Gastroesophageal sphincter (tissue), 3 donors: ENCODE measurements around the gene RBM33.

ENCODE experiments used
- POLR2A ChIP-seq, 2 donors: fragments of 450-650 bp; IDR thresholded peaks; one replicate each; pipeline ENCODE4 v1.6.1; 2017; ENCODE audit warnings: antibody characterized with exemption in 2 of 2, mild to moderate bottlenecking in 2 of 2, moderate library complexity in 1 of 2
- TF ChIP-seq, protein P1 (sequence below), 4 experiments: fragments of 200-600 bp in 2 of 4; fragments of 450-650 bp in 2 of 4; sonication (generic) in 1 of 4; IDR thresholded peaks; one replicate each; pipeline ENCODE4 v1.5.1; 2017 to 2019; ENCODE audit warnings: antibody characterized with exemption in 4 of 4, mild to moderate bottlenecking in 2 of 4, moderate library complexity in 2 of 4

DNA sequence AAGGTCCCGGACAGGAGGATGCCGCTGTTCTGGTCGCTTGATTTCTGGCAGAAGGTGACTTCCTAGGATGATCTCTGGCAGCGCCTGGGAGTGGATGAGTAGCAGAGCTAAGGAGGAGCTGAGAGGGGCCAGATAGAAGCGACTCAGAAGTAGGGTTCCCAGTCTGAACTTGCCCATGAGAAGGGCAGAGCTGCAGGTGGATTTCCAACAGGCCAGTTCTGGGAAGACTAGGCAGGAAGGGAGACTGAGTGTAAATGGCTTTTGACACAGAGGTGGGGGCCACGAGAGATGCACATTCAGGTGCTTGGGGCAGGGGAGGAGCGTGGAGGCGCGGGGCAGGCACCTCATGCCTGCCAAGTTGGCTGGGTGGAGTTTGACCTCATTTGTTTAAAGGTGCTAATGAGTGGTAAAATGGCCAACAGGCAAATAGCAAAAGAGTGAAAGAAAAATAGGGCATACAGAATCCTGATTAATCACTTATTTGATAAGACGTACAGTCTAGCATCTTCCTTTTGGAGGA lies 109.0 kb downstream of the RBM33 start:
- no peak for TF ChIP-seq POLR2A (IDR thresholded peaks at IDR 0.05)
- TF ChIP-seq, protein P1, sequence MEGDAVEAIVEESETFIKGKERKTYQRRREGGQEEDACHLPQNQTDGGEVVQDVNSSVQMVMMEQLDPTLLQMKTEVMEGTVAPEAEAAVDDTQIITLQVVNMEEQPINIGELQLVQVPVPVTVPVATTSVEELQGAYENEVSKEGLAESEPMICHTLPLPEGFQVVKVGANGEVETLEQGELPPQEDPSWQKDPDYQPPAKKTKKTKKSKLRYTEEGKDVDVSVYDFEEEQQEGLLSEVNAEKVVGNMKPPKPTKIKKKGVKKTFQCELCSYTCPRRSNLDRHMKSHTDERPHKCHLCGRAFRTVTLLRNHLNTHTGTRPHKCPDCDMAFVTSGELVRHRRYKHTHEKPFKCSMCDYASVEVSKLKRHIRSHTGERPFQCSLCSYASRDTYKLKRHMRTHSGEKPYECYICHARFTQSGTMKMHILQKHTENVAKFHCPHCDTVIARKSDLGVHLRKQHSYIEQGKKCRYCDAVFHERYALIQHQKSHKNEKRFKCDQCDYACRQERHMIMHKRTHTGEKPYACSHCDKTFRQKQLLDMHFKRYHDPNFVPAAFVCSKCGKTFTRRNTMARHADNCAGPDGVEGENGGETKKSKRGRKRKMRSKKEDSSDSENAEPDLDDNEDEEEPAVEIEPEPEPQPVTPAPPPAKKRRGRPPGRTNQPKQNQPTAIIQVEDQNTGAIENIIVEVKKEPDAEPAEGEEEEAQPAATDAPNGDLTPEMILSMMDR (IDR thresholded peaks at IDR 0.05): no peak
